GM20000 (cell line): ENCODE measurements around the gene NSFL1C.
"Not testable (repeated sequence)": the region's sequence is repeated elsewhere in the genome, so short reads cannot be mapped to it uniquely, and the experiment has no call there.

Experiments
- DNase-seq: peaks from one replicate; pipeline ENCODE4 v3.0.0; 2012; ENCODE audit warnings: low spot score
- TF ChIP-seq, protein P1 (sequence below): IDR thresholded peaks from 2 replicates; pipeline ENCODE4 v1.5.1; 2012; ENCODE audit warnings: mild to moderate bottlenecking, control low read depth; ENCODE audit errors: extremely low read depth, missing control alignments

Gene NSFL1C

DNA sequence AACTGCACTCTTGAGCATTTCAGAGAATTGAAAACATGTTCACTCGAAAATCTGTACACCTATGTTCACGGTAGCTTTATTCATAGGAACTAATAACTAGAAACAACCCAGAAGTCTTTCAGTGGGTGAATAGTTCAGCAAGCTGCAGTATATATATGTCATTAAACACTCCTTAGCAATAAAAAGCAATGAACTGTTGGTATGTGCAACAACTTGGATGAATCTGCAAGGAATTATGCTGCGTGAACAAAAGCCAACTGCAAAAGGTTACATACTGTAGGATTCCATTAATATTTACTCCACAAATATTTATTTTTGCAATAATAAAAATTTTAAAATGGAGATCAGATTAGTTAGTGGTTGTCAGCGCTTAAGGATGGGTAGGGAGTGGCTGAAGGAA, 51.7 kb downstream of the NSFL1C start:
- DNase-seq = no peak
- TF ChIP-seq, protein P1, sequence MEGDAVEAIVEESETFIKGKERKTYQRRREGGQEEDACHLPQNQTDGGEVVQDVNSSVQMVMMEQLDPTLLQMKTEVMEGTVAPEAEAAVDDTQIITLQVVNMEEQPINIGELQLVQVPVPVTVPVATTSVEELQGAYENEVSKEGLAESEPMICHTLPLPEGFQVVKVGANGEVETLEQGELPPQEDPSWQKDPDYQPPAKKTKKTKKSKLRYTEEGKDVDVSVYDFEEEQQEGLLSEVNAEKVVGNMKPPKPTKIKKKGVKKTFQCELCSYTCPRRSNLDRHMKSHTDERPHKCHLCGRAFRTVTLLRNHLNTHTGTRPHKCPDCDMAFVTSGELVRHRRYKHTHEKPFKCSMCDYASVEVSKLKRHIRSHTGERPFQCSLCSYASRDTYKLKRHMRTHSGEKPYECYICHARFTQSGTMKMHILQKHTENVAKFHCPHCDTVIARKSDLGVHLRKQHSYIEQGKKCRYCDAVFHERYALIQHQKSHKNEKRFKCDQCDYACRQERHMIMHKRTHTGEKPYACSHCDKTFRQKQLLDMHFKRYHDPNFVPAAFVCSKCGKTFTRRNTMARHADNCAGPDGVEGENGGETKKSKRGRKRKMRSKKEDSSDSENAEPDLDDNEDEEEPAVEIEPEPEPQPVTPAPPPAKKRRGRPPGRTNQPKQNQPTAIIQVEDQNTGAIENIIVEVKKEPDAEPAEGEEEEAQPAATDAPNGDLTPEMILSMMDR = no peak

- TF ChIP-seq, protein P1 = no peak
- no peak for DNase-seq
These were observed 60.8 kb downstream of the NSFL1C start for GRCh38 chr20:1405801-1406200.

- TF ChIP-seq, protein P1 = no peak
- DNase-seq = no peak
These were observed 63.0 kb downstream of the NSFL1C start for GRCh38 chr20:1403624-1404023.

- no peak for DNase-seq
- TF ChIP-seq, protein P1 = no peak
These were observed 64.5 kb downstream of the NSFL1C start for GRCh38 chr20:1402149-1402548.

GRCh38 chr20:1401451-1401907, 65.2 kb downstream of the NSFL1C start:
- TF ChIP-seq, protein P1 = no peak
- DNase-seq = no peak

- DNase-seq = not testable (repeated sequence)
These were observed 66.8 kb downstream of the NSFL1C start for GRCh38 chr20:1399678-1400366.

- DNase-seq = not testable (repeated sequence)
These were observed 68.5 kb downstream of the NSFL1C start for GRCh38 chr20:1398185-1398584.

DNA sequence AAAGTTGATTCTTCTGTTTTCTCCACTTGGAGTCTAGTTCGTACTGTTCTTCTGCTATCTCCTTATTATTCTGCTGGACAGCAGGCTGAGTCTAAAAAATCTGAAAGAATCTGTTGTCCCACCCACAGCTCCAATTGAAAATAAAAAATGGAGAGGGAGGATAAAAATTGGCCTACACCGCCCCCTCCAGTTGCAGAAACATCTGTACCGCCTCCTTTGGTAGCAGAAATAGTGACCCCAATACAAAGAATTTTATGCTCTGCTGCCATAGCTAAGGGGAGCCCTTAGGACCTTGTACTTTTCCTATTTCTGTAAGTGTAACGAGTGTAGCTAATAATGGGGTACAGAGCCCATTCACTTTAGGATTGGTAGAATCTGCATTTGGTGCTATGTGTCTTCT, 68.9 kb downstream of the NSFL1C start:
- no peak for DNase-seq
- TF ChIP-seq, protein P1 = no peak
